CD4-positive, alpha-beta T cell (primary cell): ENCODE measurements around the gene LPAR3. TPM values are rescaled to one million over a fixed set of nuclear protein-coding genes. Genes with fewer than 3 reads are reported as not detected.

ENCODE experiments used
- ATAC-seq: fragments of 200-7000 bp; cut with Tn5 transposase; one replicate; pipeline ENCODE4 v1.10.0; 2022; ENCODE audit warnings: mild to moderate bottlenecking; ENCODE audit not compliant: poor library complexity
- CTCF ChIA-PET: fragments of 350-600 bp; sonication (Branson Sonifier 250); formaldehyde crosslinking; loops from one replicate; lab custom pipeline; 2021; ENCODE audit warnings: antibody characterized with exemption, inconsistent platforms; lab: Charles Lee
- POLR2A ChIA-PET: fragments of 350-600 bp; sonication (Branson Sonifier 250); formaldehyde crosslinking; loops from one replicate; lab custom pipeline; 2021; ENCODE audit warnings: antibody characterized with exemption, inconsistent platforms; lab: Charles Lee
- DNase-seq, 14 experiments: peaks; one replicate each; pipeline ENCODE4 v3.0.0-alpha.2; 2013 to 2020; ENCODE audit warnings: mixed read lengths in 2 of 14
- H3K27ac ChIP-seq, 2 donors: one replicate each; pipeline versions ENCODE4 v1.5.1 to v1.7.0; 2013; ENCODE audit warnings: low read length in 2 of 2, low read depth in 1 of 2, mild to moderate bottlenecking in 1 of 2
- H3K27me3 ChIP-seq, 2 experiments: 1 replicate in 1 of 2; 2 replicates in 1 of 2; pipeline versions ENCODE4 v1.6.1 to v1.7.0; 2013; ENCODE audit warnings: low read length in 2 of 2, control low read depth in 1 of 2, mild to moderate bottlenecking in 1 of 2, moderate library complexity in 1 of 2; ENCODE audit not compliant: insufficient read depth in 2 of 2, control insufficient read depth in 1 of 2
- H3K36me3 ChIP-seq: one replicate; pipeline ENCODE4 v1.6.1; 2013; ENCODE audit warnings: low read length, control low read depth; ENCODE audit not compliant: insufficient read depth
- H3K4me1 ChIP-seq: one replicate; pipeline ENCODE4 v1.6.1; 2013; ENCODE audit warnings: low read length, control low read depth; ENCODE audit not compliant: insufficient read depth
- H3K4me3 ChIP-seq: one replicate; pipeline ENCODE4 v1.5.1; 2013; ENCODE audit warnings: mild to moderate bottlenecking, low read length, moderate library complexity
- H3K9me3 ChIP-seq, 2 experiments: 1 replicate in 1 of 2; 2 replicates in 1 of 2; pipeline versions ENCODE4 v1.6.1 to v1.7.0; 2013; ENCODE audit warnings: low read length in 2 of 2, mild to moderate bottlenecking in 2 of 2, control low read depth in 1 of 2, moderate library complexity in 1 of 2; ENCODE audit not compliant: control insufficient read depth in 1 of 2, insufficient read depth in 1 of 2
- H3K27ac Mint-ChIP-seq: one replicate; pipeline ENCODE4 v1.8.0; 2020; ENCODE audit warnings: mixed read lengths
- H3K27me3 Mint-ChIP-seq: one replicate; pipeline ENCODE4 v1.8.0; 2021; ENCODE audit warnings: mixed read lengths
- H3K36me3 Mint-ChIP-seq: one replicate; pipeline ENCODE4 v1.8.0; 2021; ENCODE audit warnings: low read depth, mixed read lengths
- H3K4me1 Mint-ChIP-seq: one replicate; pipeline ENCODE4 v1.8.0; 2021; ENCODE audit warnings: low read depth, mixed read lengths
- H3K4me3 Mint-ChIP-seq: one replicate; pipeline ENCODE4 v1.8.0; 2020; ENCODE audit warnings: mild to moderate bottlenecking, mixed read lengths
- H3K9me3 Mint-ChIP-seq: one replicate; pipeline ENCODE4 v1.8.0; 2020; ENCODE audit warnings: mixed read lengths
- intact Hi-C, 2 experiments: fragments of 100-400 bp; cut with DNase I in 1 of 2; cut with micrococcal nuclease in 1 of 2; formaldehyde crosslinking; loops; one replicate each; pipeline versions ENCODE4 v1.15.1 to v1.9.0; 2023 to 2025; cut with DNase I, micrococcal nuclease
- total RNA-seq, 174 experiments: library from RNA in 2 of 174; stranded (reverse) in 2 of 174; gene quantifications; one replicate each; pipeline ENCODE4 v1.2.3 and lab custom pipeline; 2021 to 2026
- TF ChIP-seq, protein P1 (sequence below): fragments of 200-600 bp; IDR thresholded peaks from one replicate; pipeline ENCODE4 v1.8.0; 2022; ENCODE audit warnings: antibody characterized with exemption, mild to moderate bottlenecking

LPAR3 gene
- total RNA-seq, 2 experiments from 2014 or later = 0.25 to 0.87 TPM

DNA sequence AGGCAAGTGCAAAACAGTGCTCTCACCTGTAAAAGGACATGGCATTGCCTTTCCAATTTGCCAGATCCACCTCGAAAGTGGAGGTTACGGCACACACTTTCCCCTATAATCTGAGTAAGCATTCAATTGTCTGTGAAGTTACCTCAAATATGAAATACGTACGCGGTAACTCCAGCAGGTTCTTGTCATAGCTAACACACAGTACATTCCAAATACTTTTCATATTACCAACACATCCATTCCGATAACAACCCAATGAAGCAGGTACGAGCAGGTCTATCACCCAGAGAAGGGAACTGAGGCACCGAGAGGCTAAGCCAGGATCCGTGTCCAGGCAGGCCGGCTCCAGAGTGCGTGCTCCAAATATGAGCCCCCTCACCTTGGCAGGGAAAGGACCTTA is 46.8 kb upstream of the LPAR3 start:
- H3K9me3 ChIP-seq = no peaks in the 10 kb centered on the region
- H3K27me3 ChIP-seq = no peaks in the 10 kb centered on the region
- ChIA-PET CTCF (no interaction called here), POLR2A (no interaction called here)
- DNase-seq (no peak), ATAC-seq (no peak)
- no peak overlapping the region for H3K4me3 ChIP-seq
- TF ChIP-seq, protein P1, sequence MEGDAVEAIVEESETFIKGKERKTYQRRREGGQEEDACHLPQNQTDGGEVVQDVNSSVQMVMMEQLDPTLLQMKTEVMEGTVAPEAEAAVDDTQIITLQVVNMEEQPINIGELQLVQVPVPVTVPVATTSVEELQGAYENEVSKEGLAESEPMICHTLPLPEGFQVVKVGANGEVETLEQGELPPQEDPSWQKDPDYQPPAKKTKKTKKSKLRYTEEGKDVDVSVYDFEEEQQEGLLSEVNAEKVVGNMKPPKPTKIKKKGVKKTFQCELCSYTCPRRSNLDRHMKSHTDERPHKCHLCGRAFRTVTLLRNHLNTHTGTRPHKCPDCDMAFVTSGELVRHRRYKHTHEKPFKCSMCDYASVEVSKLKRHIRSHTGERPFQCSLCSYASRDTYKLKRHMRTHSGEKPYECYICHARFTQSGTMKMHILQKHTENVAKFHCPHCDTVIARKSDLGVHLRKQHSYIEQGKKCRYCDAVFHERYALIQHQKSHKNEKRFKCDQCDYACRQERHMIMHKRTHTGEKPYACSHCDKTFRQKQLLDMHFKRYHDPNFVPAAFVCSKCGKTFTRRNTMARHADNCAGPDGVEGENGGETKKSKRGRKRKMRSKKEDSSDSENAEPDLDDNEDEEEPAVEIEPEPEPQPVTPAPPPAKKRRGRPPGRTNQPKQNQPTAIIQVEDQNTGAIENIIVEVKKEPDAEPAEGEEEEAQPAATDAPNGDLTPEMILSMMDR = no peak
- peaks cover 2% of the 10 kb centered on the region for H3K36me3 ChIP-seq
- no peaks in the 10 kb centered on the region for H3K36me3 Mint-ChIP-seq
- no peak overlapping the region for H3K27ac Mint-ChIP-seq
- H3K4me3 Mint-ChIP-seq = no peak overlapping the region
- no peak overlapping the region for H3K27ac ChIP-seq
- peaks cover 2% of the 10 kb centered on the region for H3K4me1 Mint-ChIP-seq
- peaks cover 7% of the 10 kb centered on the region for H3K4me1 ChIP-seq
- H3K9me3 Mint-ChIP-seq = no peaks in the 10 kb centered on the region
- intact Hi-C loops = loop anchor here (5.0 to 10.0 kb wide), 7 partner anchors 168 to 1032 kb away; partner anchors contain the start of gene PRKACB (in 1 of the 2)
- no peaks in the 10 kb centered on the region for H3K27me3 Mint-ChIP-seq

DNA sequence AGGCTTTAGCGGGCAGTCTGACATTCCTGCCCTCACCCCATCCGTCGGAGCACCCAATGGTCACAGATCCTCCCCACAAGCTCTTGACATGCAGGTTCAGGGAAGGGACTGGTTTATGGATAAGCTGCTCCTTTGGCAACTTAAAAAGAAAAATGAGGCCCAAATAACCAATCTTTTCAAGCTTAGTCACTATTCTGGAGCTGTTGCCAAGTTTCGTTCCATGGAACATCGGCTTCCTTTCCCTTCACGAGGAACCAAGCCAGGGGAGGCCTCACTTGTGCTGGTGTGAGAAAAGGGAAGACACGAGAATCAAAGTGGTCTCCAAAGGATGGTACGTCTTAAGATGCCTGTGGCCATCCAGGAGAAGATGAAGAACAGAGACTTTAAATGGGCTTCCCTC is 46.1 kb upstream of the LPAR3 start:
- Histone ChIP-seq H3K4me1 (peaks cover 3% of the 10 kb centered on the region), H3K27ac (no peak overlapping the region), H3K36me3 (peaks cover 2% of the 10 kb centered on the region), H3K27me3 (no peaks in the 10 kb centered on the region), H3K9me3 (no peaks in the 10 kb centered on the region), H3K4me3 (no peak overlapping the region)
- Mint-ChIP-seq H3K27ac (no peak overlapping the region), H3K4me1 (no peaks in the 10 kb centered on the region), H3K27me3 (no peaks in the 10 kb centered on the region), H3K36me3 (no peaks in the 10 kb centered on the region), H3K4me3 (no peak overlapping the region), H3K9me3 (no peaks in the 10 kb centered on the region)
- intact Hi-C loops = loop anchor here (5.0 to 10.0 kb wide), 6 partner anchors 314 to 1032 kb away; partner anchors contain the start of gene PRKACB (in 1 of the 2)
- ChIA-PET POLR2A (no interaction called here), CTCF (no interaction called here)
- no peak for ATAC-seq
- TF ChIP-seq, protein P1 = no peak
- DNase-seq = no peak

DNA sequence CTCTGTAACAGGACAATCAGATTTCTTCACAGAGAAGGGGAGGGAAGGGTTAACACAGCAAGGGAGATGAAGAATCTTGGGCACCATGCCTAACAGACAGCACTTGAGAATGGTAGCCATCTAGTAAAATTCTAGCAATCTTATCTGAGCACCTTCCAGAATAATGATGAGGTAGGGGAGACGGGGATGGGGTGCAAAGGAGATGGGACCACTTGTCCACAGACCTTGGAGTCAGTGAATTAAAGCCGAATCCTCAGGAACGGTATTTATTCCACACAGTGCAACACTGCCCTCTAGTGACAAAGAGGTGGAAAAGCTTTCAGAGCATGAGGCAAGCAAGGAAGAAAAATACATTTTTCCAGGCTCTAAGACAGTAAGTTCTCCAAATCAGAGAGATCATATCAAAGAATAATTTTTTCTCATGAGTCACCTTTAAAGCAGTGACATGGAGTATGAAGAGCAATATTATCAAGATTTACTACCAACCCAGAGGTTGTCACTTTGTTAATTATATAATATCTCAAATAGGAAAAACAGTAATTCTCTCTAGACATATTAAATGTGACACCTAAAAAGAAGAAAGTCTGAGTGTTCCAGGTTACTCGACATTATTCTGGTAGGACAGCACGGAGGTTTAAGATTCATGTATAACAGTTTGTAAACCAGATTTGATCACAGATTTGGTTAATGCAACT is 43.3 kb upstream of the LPAR3 start:
- Histone ChIP-seq H3K4me3 (no peak overlapping the region), H3K36me3 (peaks cover 2% of the 10 kb centered on the region), H3K4me1 (peaks cover 3% of the 10 kb centered on the region), H3K27ac (no peak overlapping the region), H3K9me3 (no peaks in the 10 kb centered on the region), H3K27me3 (no peaks in the 10 kb centered on the region)
- Mint-ChIP-seq H3K4me1 (no peaks in the 10 kb centered on the region), H3K4me3 (no peak overlapping the region), H3K27ac (no peak overlapping the region), H3K27me3 (no peaks in the 10 kb centered on the region), H3K9me3 (no peaks in the 10 kb centered on the region), H3K36me3 (no peaks in the 10 kb centered on the region)
- CTCF ChIA-PET = interaction anchor here (0.5 to 3.6 kb wide), 13 partner anchors 8 to 795 kb away, joined by 3 to 33 read pairs (median 4); partner anchors contain the start of gene C1orf52
- ATAC-seq (peak; percentile 79), DNase-seq (peak in 9 of 14 experiments; percentile 6 to 80 (median 22))
- POLR2A ChIA-PET = interaction anchor here (0.5 to 1.5 kb wide), 2 partner anchors 9 to 843 kb away, joined by 3 to 5 read pairs; no protein-coding TSS in a partner anchor
- TF ChIP-seq, protein P1 = peak; percentile 97
- intact Hi-C loops = loop anchor here (1.0 to 10.0 kb wide), 8 partner anchors 154 to 1029 kb away; partner anchors contain the start of gene PRKACB (in 1 of the 2)
